SK-N-SH (cell line): ENCODE data around the gene CLPSL1. TPM values are rescaled to one million over a fixed set of nuclear protein-coding genes. Genes with fewer than 3 reads are reported as not detected.

ENCODE experiments used
- CTCF ChIA-PET: fragments of 300-600, 350-600 bp; formaldehyde crosslinking; extraction: SDS; loops from one replicate; lab custom pipeline; 2021; lab: Yijun Ruan, JAX
- POLR2A ChIA-PET: fragments of 350-600 bp; sonication (Branson Sonifier 250); formaldehyde crosslinking; extraction: SDS; loops from one replicate; lab custom pipeline; 2020; ENCODE audit warnings: antibody characterized with exemption, inconsistent platforms; lab: Yijun Ruan, JAX
- DNase-seq: peaks from one replicate; pipeline ENCODE4 v3.0.0; 2012
- H2AFZ ChIP-seq: fragments of 200-600 bp; sonication (generic); 2 replicates; pipeline ENCODE4 v1.8.1; 2016; ENCODE audit warnings: antibody characterized with exemption, mild to moderate bottlenecking, low read depth
- H3F3A ChIP-seq: fragments of 200-600 bp; sonication (generic); replicated peaks from 2 replicates; pipeline ENCODE3; 2016; ENCODE audit warnings: antibody characterized with exemption, mild to moderate bottlenecking; ENCODE audit not compliant: insufficient read depth
- H3K27ac ChIP-seq, 2 experiments: fragments of 200-500 bp in 1 of 2; fragments of 200-600 bp in 1 of 2; sonication (Bioruptor generic) in 1 of 2; sonication (generic), shearing (Covaris generic) in 1 of 2; 2 replicates each; pipeline versions ENCODE4 v1.5.1 to v1.6.1; 2014 to 2016; ENCODE audit warnings: low read depth in 2 of 2, inconsistent platforms in 1 of 2, low read length in 1 of 2, mild to moderate bottlenecking in 1 of 2, mixed read lengths in 1 of 2
- H3K27me3 ChIP-seq: fragments of 200-600 bp; sonication (generic), shearing (Covaris generic); 2 replicates; pipeline ENCODE4 v1.6.1; 2016; ENCODE audit warnings: mixed run types; ENCODE audit not compliant: insufficient read depth
- H3K36me3 ChIP-seq, 2 experiments: fragments of 200-500 bp in 1 of 2; fragments of 200-600 bp in 1 of 2; sonication (Bioruptor generic) in 1 of 2; sonication (generic) in 1 of 2; replicated peaks in 1 of 2; 2 replicates each; pipeline versions ENCODE3 to v1.5.1; 2014 to 2016; ENCODE audit warnings: low read length in 1 of 2, mild to moderate bottlenecking in 1 of 2; ENCODE audit not compliant: insufficient read depth in 2 of 2, control insufficient read depth in 1 of 2
- H3K4me1 ChIP-seq, 2 experiments: fragments of 200-500 bp in 1 of 2; fragments of 200-600 bp in 1 of 2; sonication (Bioruptor generic) in 1 of 2; sonication (generic), shearing (Covaris generic) in 1 of 2; 2 replicates each; pipeline versions ENCODE4 v1.5.1 to v1.6.1; 2014 to 2016; ENCODE audit warnings: low read depth in 1 of 2, low read length in 1 of 2, mixed run types in 1 of 2; ENCODE audit not compliant: insufficient read depth in 2 of 2, control insufficient read depth in 1 of 2
- H3K4me2 ChIP-seq: fragments of 200-600 bp; sonication (generic), shearing (Covaris generic); 2 replicates; pipeline ENCODE4 v1.6.1; 2017; ENCODE audit warnings: mixed run types
- H3K4me3 ChIP-seq, 2 experiments: fragments of 200-500 bp in 1 of 2; fragments of 200-600 bp in 1 of 2; sonication (Bioruptor generic) in 1 of 2; sonication (generic), shearing (Covaris generic) in 1 of 2; 2 replicates each; pipeline versions ENCODE4 v1.5.1 to v1.8.1; 2014 to 2016; ENCODE audit warnings: low read depth in 2 of 2, inconsistent platforms in 1 of 2, low read length in 1 of 2, mild to moderate bottlenecking in 1 of 2, mixed read lengths in 1 of 2, moderate library complexity in 1 of 2
- H3K79me2 ChIP-seq: fragments of 200-600 bp; sonication (generic); 2 replicates; pipeline ENCODE4 v1.8.1; 2017; ENCODE audit warnings: mild to moderate bottlenecking; ENCODE audit not compliant: insufficient read depth
- H3K9ac ChIP-seq: fragments of 200-600 bp; sonication (generic); 2 replicates; pipeline ENCODE4 v1.6.1; 2017; ENCODE audit warnings: mixed run types
- H3K9me2 ChIP-seq: fragments of 200-600 bp; sonication (generic); 2 replicates; pipeline ENCODE4 v1.6.1; 2017; ENCODE audit warnings: mixed run types
- H3K9me3 ChIP-seq: fragments of 200-600 bp; sonication (generic); 2 replicates; pipeline ENCODE4 v1.6.1; 2017; ENCODE audit warnings: mixed run types, mild to moderate bottlenecking, moderate library complexity
- H4K20me1 ChIP-seq: fragments of 200-600 bp; sonication (generic); 2 replicates; pipeline ENCODE4 v1.6.1; 2017; ENCODE audit warnings: mild to moderate bottlenecking, mixed run types; ENCODE audit not compliant: insufficient read depth
- CHD2 ChIP-seq: fragments of 150-350 bp; IDR thresholded peaks from 2 replicates; pipeline ENCODE4 v1.6.1; 2018; ENCODE audit warnings: low read length; ENCODE audit not compliant: partially characterized antibody
- FOXM1 ChIP-seq: IDR thresholded peaks from 2 replicates; pipeline ENCODE4 v1.4.0; 2012; ENCODE audit warnings: low read depth, mild to moderate bottlenecking
- IRF3 ChIP-seq: fragments of 150-350 bp; IDR thresholded peaks from 2 replicates; pipeline ENCODE4 v1.6.1; 2016; ENCODE audit warnings: mild to moderate bottlenecking, low read depth, low read length
- JUND ChIP-seq: IDR thresholded peaks from 2 replicates; pipeline ENCODE4 v1.4.0; 2012
- MXI1 ChIP-seq: IDR thresholded peaks from 2 replicates; pipeline ENCODE4 v1.6.1; 2012; ENCODE audit warnings: mild to moderate bottlenecking, low read depth, low read length, improper control_type of control experiment
- NRF1 ChIP-seq: IDR thresholded peaks from 2 replicates; pipeline ENCODE4 v1.6.1; 2012; ENCODE audit warnings: low read depth, mild to moderate bottlenecking, low read length
- RFX5 ChIP-seq: IDR thresholded peaks from 2 replicates; pipeline ENCODE4 v1.6.1; 2012; ENCODE audit warnings: mild to moderate bottlenecking, improper control_type of control experiment, low read length
- SIN3A ChIP-seq: IDR thresholded peaks from 2 replicates; pipeline ENCODE4 v1.6.1; 2012; ENCODE audit warnings: low read depth, mild to moderate bottlenecking, low read length, moderate library complexity, borderline replicate concordance
- SMC3 ChIP-seq: IDR thresholded peaks from 2 replicates; pipeline ENCODE4 v1.6.1; 2012; ENCODE audit warnings: low read depth, low read length, improper control_type of control experiment
- TAF1 ChIP-seq: IDR thresholded peaks from 2 replicates; pipeline ENCODE4 v1.6.1; 2012; ENCODE audit warnings: low read depth, mild to moderate bottlenecking, low read length, moderate library complexity, borderline replicate concordance
- USF2 ChIP-seq: fragments of 150-350 bp; IDR thresholded peaks from 2 replicates; pipeline ENCODE4 v1.6.1; 2017; ENCODE audit warnings: antibody characterized with exemption, low read length, low read depth, borderline replicate concordance
- WGBS: methylation state at CpG from one replicate; pipeline ENCODE4 v1.1.6; 2017; ENCODE audit warnings: low lambda C conversion rate; 5-methylcytosine and 5-hydroxymethylcytosine counted together
- polyA plus RNA-seq, 3 experiments: library from polyadenylated mRNA; depleted of rRNA; stranded (reverse); fragments of >200 nt; gene quantifications; 2 replicates each; pipeline ENCODE4 v1.2.3, GENCODE V29; 2012
- TF ChIP-seq, protein P1 (sequence below): IDR thresholded peaks from 2 replicates; pipeline ENCODE4 v1.4.0; 2012; ENCODE audit warnings: low read depth, borderline replicate concordance
- TF ChIP-seq, protein P2 (sequence below): IDR thresholded peaks from 2 replicates; pipeline ENCODE4 v1.4.0; 2012; ENCODE audit warnings: low read depth
- TF ChIP-seq, protein P3 (sequence below): fragments of 200-600 bp; sonication (generic); IDR thresholded peaks from 2 replicates; pipeline ENCODE4 v1.6.1; 2017; ENCODE audit warnings: antibody characterized with exemption, mild to moderate bottlenecking, moderate library complexity

Gene CLPSL1
- polyA plus RNA-seq, 1 of the 3 experiments (the other 2 are of a cell fraction), result not detected

GRCh38 chr6:35809809-35810208, 29.0 kb downstream of the CLPSL1 start:
- ChIA-PET CTCF (no interaction called here), POLR2A (no interaction called here)
- Histone ChIP-seq H3K4me3 (no peak overlapping the region), H4K20me1 (no peaks in the 10 kb centered on the region), H3F3A (no peaks in the 10 kb centered on the region), H3K27ac (no peak overlapping the region), H3K36me3 (no peaks in the 10 kb centered on the region), H3K79me2 (no peaks in the 10 kb centered on the region), H3K4me1 (peaks cover 7 to 8% of the 10 kb centered on the region in 2 experiments; a peak in 2 of 4 replicates), H3K9ac (no peak overlapping the region), H3K27me3 (no peaks in the 10 kb centered on the region), H3K9me2 (no peaks in the 10 kb centered on the region), H3K4me2 (no peak overlapping the region), H3K9me3 (no peaks in the 10 kb centered on the region), H2AFZ (no peak overlapping the region)
- TF ChIP-seq FOXM1 (no peak), MXI1 (no peak), USF2 (no peak), SIN3A (no peak), SMC3 (no peak), TAF1 (no peak), IRF3 (no peak), RFX5 (no peak), NRF1 (no peak), JUND (no peak), CHD2 (no peak)
- TF ChIP-seq, protein P1, sequence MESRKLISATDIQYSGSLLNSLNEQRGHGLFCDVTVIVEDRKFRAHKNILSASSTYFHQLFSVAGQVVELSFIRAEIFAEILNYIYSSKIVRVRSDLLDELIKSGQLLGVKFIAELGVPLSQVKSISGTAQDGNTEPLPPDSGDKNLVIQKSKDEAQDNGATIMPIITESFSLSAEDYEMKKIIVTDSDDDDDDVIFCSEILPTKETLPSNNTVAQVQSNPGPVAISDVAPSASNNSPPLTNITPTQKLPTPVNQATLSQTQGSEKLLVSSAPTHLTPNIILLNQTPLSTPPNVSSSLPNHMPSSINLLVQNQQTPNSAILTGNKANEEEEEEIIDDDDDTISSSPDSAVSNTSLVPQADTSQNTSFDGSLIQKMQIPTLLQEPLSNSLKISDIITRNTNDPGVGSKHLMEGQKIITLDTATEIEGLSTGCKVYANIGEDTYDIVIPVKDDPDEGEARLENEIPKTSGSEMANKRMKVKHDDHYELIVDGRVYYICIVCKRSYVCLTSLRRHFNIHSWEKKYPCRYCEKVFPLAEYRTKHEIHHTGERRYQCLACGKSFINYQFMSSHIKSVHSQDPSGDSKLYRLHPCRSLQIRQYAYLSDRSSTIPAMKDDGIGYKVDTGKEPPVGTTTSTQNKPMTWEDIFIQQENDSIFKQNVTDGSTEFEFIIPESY, result no peak
- TF ChIP-seq, protein P2, sequence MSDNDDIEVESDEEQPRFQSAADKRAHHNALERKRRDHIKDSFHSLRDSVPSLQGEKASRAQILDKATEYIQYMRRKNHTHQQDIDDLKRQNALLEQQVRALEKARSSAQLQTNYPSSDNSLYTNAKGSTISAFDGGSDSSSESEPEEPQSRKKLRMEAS, result no peak
- TF ChIP-seq, protein P3, sequence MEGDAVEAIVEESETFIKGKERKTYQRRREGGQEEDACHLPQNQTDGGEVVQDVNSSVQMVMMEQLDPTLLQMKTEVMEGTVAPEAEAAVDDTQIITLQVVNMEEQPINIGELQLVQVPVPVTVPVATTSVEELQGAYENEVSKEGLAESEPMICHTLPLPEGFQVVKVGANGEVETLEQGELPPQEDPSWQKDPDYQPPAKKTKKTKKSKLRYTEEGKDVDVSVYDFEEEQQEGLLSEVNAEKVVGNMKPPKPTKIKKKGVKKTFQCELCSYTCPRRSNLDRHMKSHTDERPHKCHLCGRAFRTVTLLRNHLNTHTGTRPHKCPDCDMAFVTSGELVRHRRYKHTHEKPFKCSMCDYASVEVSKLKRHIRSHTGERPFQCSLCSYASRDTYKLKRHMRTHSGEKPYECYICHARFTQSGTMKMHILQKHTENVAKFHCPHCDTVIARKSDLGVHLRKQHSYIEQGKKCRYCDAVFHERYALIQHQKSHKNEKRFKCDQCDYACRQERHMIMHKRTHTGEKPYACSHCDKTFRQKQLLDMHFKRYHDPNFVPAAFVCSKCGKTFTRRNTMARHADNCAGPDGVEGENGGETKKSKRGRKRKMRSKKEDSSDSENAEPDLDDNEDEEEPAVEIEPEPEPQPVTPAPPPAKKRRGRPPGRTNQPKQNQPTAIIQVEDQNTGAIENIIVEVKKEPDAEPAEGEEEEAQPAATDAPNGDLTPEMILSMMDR, result no peak
- DNase-seq, result no peak
- 78% methylated on average over 5 of the region's 5 CpGs for WGBS
